GM12878 (cell line): ENCODE data around the gene CDPF1. TPM values are rescaled to one million over a fixed set of nuclear protein-coding genes. Genes with fewer than 3 reads are reported as not detected.

ENCODE experiments used
- polyA plus RNA-seq, 11 experiments: library from polyadenylated mRNA; depleted of rRNA in 4 of 11; unstranded in 6 of 11; stranded (reverse) in 5 of 11; fragments of >200 nt; fragmentation: Nextera tagmentation in 4 of 11; fragmentation: Illumina TruSeq in 1 of 11; extraction: Ambion mirVana in 4 of 11; extraction: Trizol in 1 of 11; gene quantifications; 1 replicate in 1 of 11; 2 replicates in 10 of 11; pipeline versions ENCODE4 v1.2.1 to v1.2.3, GENCODE V29; 2011 to 2016; ENCODE audit warnings: inconsistent platforms in 2 of 11, missing spikeins in 2 of 11, low read depth in 1 of 11
- total RNA-seq, 4 experiments: library from RNA; depleted of rRNA in 3 of 4; stranded (reverse); fragments of >200 nt in 3 of 4; fragmentation: Illumina TruSeq in 1 of 4; extraction: Trizol in 1 of 4; gene quantifications; 2 replicates each; pipeline versions ENCODE4 v1.2.1 to v1.2.3, GENCODE V29; 2013 to 2021

CDPF1 gene
- total and polyA plus RNA-seq, 10 of the 15 experiments (the other 5 are each of a cell fraction or from before 2014, with no cell fraction given), result 1.0 to 22.4 (median 7.9) TPM

Other genes with a start within 250 kb of the CDPF1 start
- 3.6 and 6.2 TPM in 2 replicates for gene PPARA, start 99.8 kb downstream of the CDPF1 start, total RNA-seq (2014; rRNA removed)
- 5.7 and 7.7 TPM in 2 replicates for gene PPARA, start 99.8 kb downstream of the CDPF1 start, total RNA-seq (2014; rRNA removed; fragmentation: Illumina TruSeq; extraction: Trizol)
- 7.6 and 10.1 TPM in 2 replicates for gene PPARA, start 99.8 kb downstream of the CDPF1 start, total RNA-seq (2021)
- 10.4 TPM in 2 replicates for gene PPARA, start 99.8 kb downstream of the CDPF1 start, polyA plus RNA-seq (2011; rRNA removed)
- 4.7 and 4.8 TPM in 2 replicates for gene PPARA, start 99.8 kb downstream of the CDPF1 start, polyA plus RNA-seq (2014; fragmentation: Illumina TruSeq; extraction: Trizol)
- 1 to 10 TPM in 1 of 2 experiments, under 1 TPM in 1; 0.72 to 1.0 TPM for gene PPARA, start 99.8 kb downstream of the CDPF1 start, polyA plus RNA-seq (2014; fragmentation: Nextera tagmentation; extraction: Ambion mirVana)
- gene PPARA, start 99.8 kb downstream of the CDPF1 start, polyA plus RNA-seq (2014; rRNA removed), result 4.9 and 5.2 TPM in 2 replicates
- 1 to 10 TPM; 2.4 to 4.4 TPM for gene PPARA, start 99.8 kb downstream of the CDPF1 start, polyA plus RNA-seq (2016; fragmentation: Nextera tagmentation; extraction: Ambion mirVana)
- not detected in 2 replicates for gene PKDREJ, start 13.1 kb upstream of the CDPF1 start, total RNA-seq (2014; rRNA removed)
- gene PKDREJ, start 13.1 kb upstream of the CDPF1 start, total RNA-seq (2014; rRNA removed; fragmentation: Illumina TruSeq; extraction: Trizol), result not detected in 2 replicates
- gene PKDREJ, start 13.1 kb upstream of the CDPF1 start, total RNA-seq (2021), result not detected in 2 replicates
- gene PKDREJ, start 13.1 kb upstream of the CDPF1 start, polyA plus RNA-seq (2011; rRNA removed), result not detected in 2 replicates
- gene PKDREJ, start 13.1 kb upstream of the CDPF1 start, polyA plus RNA-seq (2014; fragmentation: Illumina TruSeq; extraction: Trizol), result not detected in 2 replicates
- under 1 TPM in 1 of 2 experiments, not detected in 1; 0.02 TPM for gene PKDREJ, start 13.1 kb upstream of the CDPF1 start, polyA plus RNA-seq (2014; fragmentation: Nextera tagmentation; extraction: Ambion mirVana)
- 0.01 TPM in 1 of 2 replicates, not detected in the other for gene PKDREJ, start 13.1 kb upstream of the CDPF1 start, polyA plus RNA-seq (2014; rRNA removed)
- gene PKDREJ, start 13.1 kb upstream of the CDPF1 start, polyA plus RNA-seq (2016; fragmentation: Nextera tagmentation; extraction: Ambion mirVana), result under 1 TPM in 1 of 2 experiments, not detected in 1; 0.03 TPM
- 14.7 and 19.1 TPM in 2 replicates for gene TTC38, start 17.7 kb upstream of the CDPF1 start, total RNA-seq (2014; rRNA removed)
- 6.8 and 7.6 TPM in 2 replicates for gene TTC38, start 17.7 kb upstream of the CDPF1 start, total RNA-seq (2014; rRNA removed; fragmentation: Illumina TruSeq; extraction: Trizol)
- gene TTC38, start 17.7 kb upstream of the CDPF1 start, total RNA-seq (2021), result 11.2 and 13.7 TPM in 2 replicates
- gene TTC38, start 17.7 kb upstream of the CDPF1 start, polyA plus RNA-seq (2011; rRNA removed), result 26.1 and 39.9 TPM in 2 replicates
- 3.1 and 6.5 TPM in 2 replicates for gene TTC38, start 17.7 kb upstream of the CDPF1 start, polyA plus RNA-seq (2014; fragmentation: Illumina TruSeq; extraction: Trizol)
- 1 to 10 TPM in 1 of 2 experiments, under 1 TPM in 1; 0.58 to 1.6 TPM for gene TTC38, start 17.7 kb upstream of the CDPF1 start, polyA plus RNA-seq (2014; fragmentation: Nextera tagmentation; extraction: Ambion mirVana)
- gene TTC38, start 17.7 kb upstream of the CDPF1 start, polyA plus RNA-seq (2014; rRNA removed), result 12.3 and 19.4 TPM in 2 replicates
- 10 to 100 TPM; 17.5 to 17.9 TPM for gene TTC38, start 17.7 kb upstream of the CDPF1 start, polyA plus RNA-seq (2016; fragmentation: Nextera tagmentation; extraction: Ambion mirVana)
- gene GTSE1, start 46.6 kb upstream of the CDPF1 start, total RNA-seq (2014; rRNA removed), result 25.9 and 27.4 TPM in 2 replicates
- gene GTSE1, start 46.6 kb upstream of the CDPF1 start, total RNA-seq (2014; rRNA removed; fragmentation: Illumina TruSeq; extraction: Trizol), result 21.8 and 23.3 TPM in 2 replicates
- gene GTSE1, start 46.6 kb upstream of the CDPF1 start, total RNA-seq (2021), result 43.9 and 46.2 TPM in 2 replicates
- gene GTSE1, start 46.6 kb upstream of the CDPF1 start, polyA plus RNA-seq (2011; rRNA removed), result 15.9 and 21.6 TPM in 2 replicates
- gene GTSE1, start 46.6 kb upstream of the CDPF1 start, polyA plus RNA-seq (2014; fragmentation: Illumina TruSeq; extraction: Trizol), result 30.8 and 37.1 TPM in 2 replicates
- gene GTSE1, start 46.6 kb upstream of the CDPF1 start, polyA plus RNA-seq (2014; fragmentation: Nextera tagmentation; extraction: Ambion mirVana), result 1 to 10 TPM; 6.6 to 10.0 TPM
- gene GTSE1, start 46.6 kb upstream of the CDPF1 start, polyA plus RNA-seq (2014; rRNA removed), result 43.0 and 45.2 TPM in 2 replicates
- gene GTSE1, start 46.6 kb upstream of the CDPF1 start, polyA plus RNA-seq (2016; fragmentation: Nextera tagmentation; extraction: Ambion mirVana), result 10 to 100 TPM; 43.9 to 44.5 TPM
- gene TRMU, start 85.4 kb upstream of the CDPF1 start, total RNA-seq (2014; rRNA removed), result 47.5 and 48.0 TPM in 2 replicates
- gene TRMU, start 85.4 kb upstream of the CDPF1 start, total RNA-seq (2014; rRNA removed; fragmentation: Illumina TruSeq; extraction: Trizol), result 26.1 and 29.6 TPM in 2 replicates
- 54.5 and 57.0 TPM in 2 replicates for gene TRMU, start 85.4 kb upstream of the CDPF1 start, total RNA-seq (2021)
- 33.4 and 40.0 TPM in 2 replicates for gene TRMU, start 85.4 kb upstream of the CDPF1 start, polyA plus RNA-seq (2011; rRNA removed)
- gene TRMU, start 85.4 kb upstream of the CDPF1 start, polyA plus RNA-seq (2014; fragmentation: Illumina TruSeq; extraction: Trizol), result 25.8 and 34.8 TPM in 2 replicates
- 1 to 10 TPM; 3.5 to 5.8 TPM for gene TRMU, start 85.4 kb upstream of the CDPF1 start, polyA plus RNA-seq (2014; fragmentation: Nextera tagmentation; extraction: Ambion mirVana)
- 56.0 and 66.7 TPM in 2 replicates for gene TRMU, start 85.4 kb upstream of the CDPF1 start, polyA plus RNA-seq (2014; rRNA removed)
- gene TRMU, start 85.4 kb upstream of the CDPF1 start, polyA plus RNA-seq (2016; fragmentation: Nextera tagmentation; extraction: Ambion mirVana), result 10 to 100 TPM; 49.4 to 54.4 TPM